Measurements from ENCODE around the gene FBXL3.
"Not testable (repeated sequence)": the region's sequence is repeated elsewhere in the genome, so short reads cannot be mapped to it uniquely, and the experiment has no call there.

FBXL3 gene

GRCh38 chr13:76980075-76980718 is 46.8 kb downstream of the FBXL3 start:
- DNase-seq, result peak; percentile 44 to 90

DNA sequence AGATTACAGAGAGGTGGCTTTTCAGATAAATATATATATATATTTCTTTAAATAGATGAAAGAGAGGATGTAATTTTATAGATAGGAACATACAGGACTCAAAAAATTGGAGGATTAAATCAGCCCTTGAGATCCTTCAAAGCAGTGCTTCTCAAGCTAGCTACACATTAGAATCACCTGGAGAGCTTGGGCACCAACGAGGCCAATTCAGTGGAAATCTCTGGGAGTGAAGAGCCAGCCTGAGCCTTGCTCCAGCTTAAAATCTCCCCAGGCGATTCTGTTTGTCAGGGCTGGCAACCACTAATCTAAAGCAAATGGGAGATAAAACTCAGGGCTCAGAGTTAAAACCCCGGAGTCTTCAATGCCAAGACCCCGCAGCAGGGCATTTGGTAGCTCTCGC is 50.0 kb downstream of the FBXL3 start:
- DNase-seq, result no peak

- DNase-seq, result no peak
Observed at GRCh38 chr13:76976490-76976889, 50.5 kb downstream of the FBXL3 start.

GRCh38 chr13:76975863-76976262 is 51.1 kb downstream of the FBXL3 start:
- no peak for DNase-seq

- DNase-seq, result no peak
Observed at GRCh38 chr13:76974618-76974975, 52.4 kb downstream of the FBXL3 start.

DNA sequence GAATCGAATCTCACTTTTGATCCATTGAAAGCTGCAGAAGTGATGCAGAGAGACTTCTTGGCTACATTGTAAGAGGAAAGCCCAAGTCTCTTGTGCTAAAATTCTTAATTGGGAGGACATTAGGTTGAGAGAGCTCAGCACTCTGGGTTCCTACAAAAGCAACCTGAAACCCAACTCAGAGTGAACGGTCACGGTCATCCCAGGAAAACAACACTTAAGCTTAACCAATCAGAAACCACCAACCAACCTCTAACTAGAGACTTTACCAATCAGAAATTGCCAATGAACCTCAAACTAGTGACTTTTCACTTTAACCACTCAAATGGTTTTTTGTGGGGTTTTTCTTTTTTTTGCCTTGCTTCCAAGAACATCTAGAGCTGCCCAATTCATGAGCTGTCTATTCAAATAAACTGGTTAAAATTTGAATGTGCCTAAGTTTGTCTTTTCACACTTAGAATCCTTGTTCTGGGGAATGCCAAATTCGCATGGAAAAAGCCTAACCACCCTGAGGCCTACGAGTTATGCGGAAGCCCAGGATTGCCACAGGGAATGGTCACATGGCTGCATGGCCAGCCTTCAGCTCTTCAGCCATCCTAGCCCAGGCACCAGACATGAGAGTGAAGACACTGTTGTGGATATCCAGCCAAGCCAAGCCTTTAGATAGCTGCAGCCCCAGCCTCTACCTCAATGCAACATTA is 52.9 kb downstream of the FBXL3 start:
- peak in 1 of 2 donors; percentile 9 for DNase-seq

- DNase-seq, result peak in 1 of 2 donors; percentile 28
Observed at GRCh38 chr13:76971851-76972829, 54.8 kb downstream of the FBXL3 start.

DNA sequence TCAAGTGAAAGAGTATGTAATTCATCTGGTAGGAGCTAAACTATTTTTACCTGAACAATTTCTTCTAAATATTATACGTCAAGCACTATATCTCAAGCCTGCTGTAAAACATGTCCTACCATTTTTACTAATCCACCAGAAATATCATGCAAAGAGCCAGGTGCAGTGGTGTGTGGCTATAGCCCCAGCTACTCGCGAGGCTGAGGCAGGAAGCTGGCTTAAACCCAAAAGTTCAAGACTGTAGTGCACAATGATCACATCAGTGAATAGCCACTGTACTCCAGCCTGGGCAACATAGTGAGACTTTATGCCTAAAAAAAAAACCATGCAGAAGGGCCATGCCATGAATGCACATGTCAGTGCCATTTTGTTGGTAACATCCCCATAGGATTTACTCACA is 55.7 kb downstream of the FBXL3 start:
- DNase-seq, result no peak

- DNase-seq, result no peak
Observed at GRCh38 chr13:76969488-76970365, 57.2 kb downstream of the FBXL3 start.

DNA sequence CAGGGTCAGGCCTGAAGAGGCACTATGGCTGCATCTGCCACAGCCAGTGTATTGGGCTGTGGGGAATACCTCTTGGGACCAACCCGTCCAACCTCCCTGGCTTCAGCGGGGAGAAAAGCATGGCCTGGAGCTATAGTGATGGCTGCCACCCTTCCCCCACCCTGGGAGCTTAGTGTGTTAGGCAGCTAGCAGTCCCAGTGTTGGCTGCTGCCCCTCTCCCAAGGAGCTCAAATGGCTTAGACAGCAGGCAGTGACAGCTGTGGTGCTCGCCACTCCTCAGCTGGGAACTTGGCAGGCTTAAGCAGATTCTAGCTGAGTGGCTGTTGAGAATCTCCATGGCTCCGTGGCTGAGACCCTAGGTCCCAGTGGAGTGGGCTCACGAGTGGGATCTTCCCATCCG is 58.9 kb downstream of the FBXL3 start:
- no peak for DNase-seq

GRCh38 chr13:76967031-76967430 is 59.9 kb downstream of the FBXL3 start:
- DNase-seq, result no peak

DNA sequence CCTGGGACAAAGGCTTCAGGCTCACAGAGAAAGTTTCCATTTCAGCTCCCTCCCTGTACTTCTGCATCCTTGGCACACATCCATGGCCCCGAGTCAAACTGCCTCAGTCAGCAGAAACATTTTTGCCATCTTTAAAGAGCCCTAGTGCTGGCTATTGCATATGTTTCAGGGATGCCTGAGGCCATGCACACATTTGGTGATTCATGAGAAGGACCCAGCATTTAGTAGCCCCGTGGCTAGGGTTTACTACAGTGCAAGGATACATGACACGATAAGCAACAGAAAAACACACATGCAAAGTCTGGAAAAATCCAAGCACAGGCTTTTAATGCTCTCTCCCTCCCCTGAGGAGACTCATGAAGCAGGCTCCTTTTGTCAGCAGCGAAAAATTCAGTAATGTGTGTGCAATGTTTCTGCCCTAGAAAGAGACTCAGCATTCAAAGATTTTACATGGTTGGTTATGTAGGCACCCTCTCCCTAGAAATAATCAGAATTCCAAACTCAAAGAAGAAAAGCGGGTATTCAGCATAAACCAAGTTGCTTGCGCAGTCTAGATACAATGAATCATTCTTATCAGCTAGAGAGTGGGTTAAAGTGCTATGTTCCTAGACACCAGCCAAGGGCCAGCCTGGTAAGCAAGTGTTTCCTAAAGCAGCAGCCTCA is 61.1 kb downstream of the FBXL3 start:
- no peak for DNase-seq

DNA sequence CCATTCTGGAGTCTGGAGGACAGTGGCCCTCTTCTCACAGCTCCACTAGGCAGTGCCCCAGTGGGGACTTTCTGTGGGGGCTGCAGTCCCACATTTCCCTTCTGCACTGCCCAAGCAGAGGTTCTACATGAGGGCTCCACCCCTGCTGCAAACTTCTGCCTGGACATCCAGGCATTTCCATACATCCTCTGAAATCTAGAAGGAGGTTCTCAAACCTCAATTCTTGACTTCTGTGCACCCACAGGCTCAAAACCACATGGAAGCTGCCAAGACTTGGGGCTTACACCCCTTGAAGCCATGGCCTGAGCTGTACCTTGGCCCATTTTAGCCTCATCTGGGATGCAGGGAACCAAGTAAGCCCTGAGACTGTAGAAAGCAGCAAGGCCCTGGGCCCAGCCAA is 67.2 kb downstream of the FBXL3 start:
- DNase-seq, result not testable (repeated sequence)

- DNase-seq, result peak in 1 of 2 donors; percentile 47
Observed at GRCh38 chr13:76958841-76959432, 68.0 kb downstream of the FBXL3 start.

DNA sequence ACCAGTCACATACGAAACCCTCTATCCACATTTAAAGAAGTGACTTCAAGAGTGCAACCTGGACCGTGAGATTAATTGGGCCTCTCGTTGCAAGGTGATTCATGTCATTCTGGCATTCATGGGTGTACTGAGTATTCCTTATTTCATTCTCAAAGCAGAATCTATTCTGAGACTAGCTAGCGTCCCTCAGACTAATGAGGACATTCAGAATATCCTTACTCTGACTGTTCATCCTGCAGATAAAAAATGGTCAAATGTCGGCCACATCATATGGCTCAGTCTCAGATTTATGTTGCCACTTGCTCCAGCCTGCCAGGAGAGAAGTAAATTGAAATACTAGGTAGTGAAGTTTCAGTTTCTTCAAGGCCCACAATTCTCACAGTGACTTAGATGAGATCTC is 71.3 kb downstream of the FBXL3 start:
- no peak for DNase-seq

All from inflammatory macrophage treated with lipopolysaccharide for 1 hour (primary cell).